GM10847 (cell line): ENCODE data around the gene OSER1.

ENCODE experiments used
- POLR2A ChIP-seq: IDR thresholded peaks from 2 replicates; pipeline ENCODE4 v1.6.1; 2011; ENCODE audit not compliant: insufficient read length; ENCODE audit errors: extremely low read depth

The OSER1 gene

GRCh38 chr20:44172572-44172950 is 38.0 kb downstream of the OSER1 start:
- TF ChIP-seq POLR2A = no peak

GRCh38 chr20:44171775-44172571 is 38.6 kb downstream of the OSER1 start:
- no peak for TF ChIP-seq POLR2A

GRCh38 chr20:44170816-44171410 is 39.7 kb downstream of the OSER1 start:
- no peak for TF ChIP-seq POLR2A

- TF ChIP-seq POLR2A = no peak
These were observed 42.8 kb downstream of the OSER1 start for GRCh38 chr20:44167736-44168135.

- TF ChIP-seq POLR2A = no peak
These were observed 44.1 kb downstream of the OSER1 start for GRCh38 chr20:44166477-44166876.

GRCh38 chr20:44166008-44166407 is 44.6 kb downstream of the OSER1 start:
- no peak for TF ChIP-seq POLR2A

- TF ChIP-seq POLR2A = no peak
These were observed 50.4 kb downstream of the OSER1 start for GRCh38 chr20:44160133-44160532.

GRCh38 chr20:44159711-44160110 is 50.9 kb downstream of the OSER1 start:
- no peak for TF ChIP-seq POLR2A

GRCh38 chr20:44159125-44159524 is 51.4 kb downstream of the OSER1 start:
- TF ChIP-seq POLR2A = no peak

GRCh38 chr20:44157061-44157460 is 53.5 kb downstream of the OSER1 start:
- TF ChIP-seq POLR2A = no peak

- TF ChIP-seq POLR2A = no peak
These were observed 56.0 kb downstream of the OSER1 start for GRCh38 chr20:44154521-44155001.

GRCh38 chr20:44153636-44154043 is 56.9 kb downstream of the OSER1 start:
- TF ChIP-seq POLR2A = no peak

- TF ChIP-seq POLR2A = no peak
These were observed 58.8 kb downstream of the OSER1 start for GRCh38 chr20:44151621-44152416.

- TF ChIP-seq POLR2A = no peak
These were observed 64.3 kb downstream of the OSER1 start for GRCh38 chr20:44146272-44146671.
